HepG2 (cell line): ENCODE data around the gene FOXR1. TPM values are rescaled to one million over a fixed set of nuclear protein-coding genes. Genes with fewer than 3 reads are reported as not detected.
A peak's percentile ranks its signal among the peaks of the same experiment; 100 is the strongest.

Experiments used
- BCL3 ChIP-seq: sonication (generic); formaldehyde crosslinking; IDR thresholded peaks from 2 replicates; pipeline ENCODE4 v1.5.1; 2020; ENCODE audit warnings: mild to moderate bottlenecking, missing genetic modification reagents, moderate library complexity
- NONO ChIP-seq, 2 experiments: fragments of 450-650 bp in 1 of 2; sonication (generic) in 1 of 2; formaldehyde crosslinking in 1 of 2; IDR thresholded peaks in 1 of 2; conservative IDR thresholded peaks in 1 of 2; 2 replicates each; pipeline versions ENCODE4 v1.6.1 to v1.8.0; 2017 to 2022; ENCODE audit warnings: mild to moderate bottlenecking in 1 of 2, missing genetic modification reagents in 1 of 2, moderate library complexity in 1 of 2
- PHF20 ChIP-seq: sonication (generic); formaldehyde crosslinking; IDR thresholded peaks from 2 replicates; pipeline ENCODE4 v1.5.0; 2020; ENCODE audit warnings: mild to moderate bottlenecking, missing genetic modification reagents
- RBFOX2 ChIP-seq: fragments of 200-400 bp; formaldehyde crosslinking; IDR thresholded peaks from 2 replicates; pipeline ENCODE4 v1.6.1; 2017; ENCODE audit warnings: low read depth, mild to moderate bottlenecking, low read length
- STAG1 ChIP-seq: sonication (generic); formaldehyde crosslinking; IDR thresholded peaks from 2 replicates; pipeline ENCODE4 v1.4.0; 2020; ENCODE audit warnings: missing genetic modification reagents
- ZNF770 ChIP-seq: sonication (generic); formaldehyde crosslinking; IDR thresholded peaks from 2 replicates; pipeline ENCODE4 v1.5.0; 2020; ENCODE audit warnings: mild to moderate bottlenecking, missing genetic modification reagents
- ZNF780A ChIP-seq: sonication (generic); formaldehyde crosslinking; IDR thresholded peaks from 2 replicates; pipeline ENCODE4 v1.8.0; 2022; ENCODE audit warnings: mild to moderate bottlenecking, missing genetic modification reagents, moderate library complexity
- polyA plus RNA-seq, 8 experiments: library from polyadenylated mRNA; depleted of rRNA in 3 of 8; stranded (reverse) in 7 of 8; unstranded in 1 of 8; fragments of >200 nt; fragmentation: Illumina TruSeq in 4 of 8; extraction: Trizol in 4 of 8; gene quantifications; 2 replicates each; pipeline versions ENCODE4 v1.2.1 to v1.2.3, GENCODE V29; 2011 to 2016; ENCODE audit warnings: low read depth in 4 of 8, missing spikeins in 1 of 8, mixed read lengths in 1 of 8; ENCODE audit not compliant: insufficient read depth in 1 of 8
- total RNA-seq, 5 experiments: library from RNA; depleted of rRNA; stranded (reverse); fragments of >200 nt; fragmentation: Illumina TruSeq; extraction: Trizol; gene quantifications; 2 replicates each; pipeline ENCODE4 v1.2.3, GENCODE V29; 2016; ENCODE audit warnings: low read depth in 1 of 5
- TF ChIP-seq, protein P1 (sequence below): sonication (generic); formaldehyde crosslinking; IDR thresholded peaks from 2 replicates; pipeline ENCODE4 v1.5.0; 2020; ENCODE audit warnings: mild to moderate bottlenecking, missing genetic modification reagents, borderline replicate concordance
- TF ChIP-seq, protein P2 (sequence below): sonication (generic); formaldehyde crosslinking; IDR thresholded peaks from 2 replicates; pipeline ENCODE4 v1.5.1; 2020; ENCODE audit warnings: missing genetic modification reagents, mild to moderate bottlenecking, borderline replicate concordance
- TF ChIP-seq, protein P3 (sequence below): IDR thresholded peaks from 2 replicates; pipeline ENCODE4 v1.6.1; 2012; ENCODE audit warnings: inconsistent platforms
- TF ChIP-seq, protein P4 (sequence below): sonication (generic); formaldehyde crosslinking; IDR thresholded peaks from 2 replicates; pipeline ENCODE4 v1.4.0; 2020; ENCODE audit warnings: low read depth, mild to moderate bottlenecking, missing genetic modification reagents
- TF ChIP-seq, protein P5 (sequence below): sonication (generic); formaldehyde crosslinking; IDR thresholded peaks from 2 replicates; pipeline ENCODE4 v1.5.0; 2020; ENCODE audit warnings: mild to moderate bottlenecking, missing genetic modification reagents

Gene FOXR1
- total and polyA plus RNA-seq, 2 of the 13 experiments (the other 11 are each of a cell fraction or from before 2014, with no cell fraction given), result not detected

DNA sequence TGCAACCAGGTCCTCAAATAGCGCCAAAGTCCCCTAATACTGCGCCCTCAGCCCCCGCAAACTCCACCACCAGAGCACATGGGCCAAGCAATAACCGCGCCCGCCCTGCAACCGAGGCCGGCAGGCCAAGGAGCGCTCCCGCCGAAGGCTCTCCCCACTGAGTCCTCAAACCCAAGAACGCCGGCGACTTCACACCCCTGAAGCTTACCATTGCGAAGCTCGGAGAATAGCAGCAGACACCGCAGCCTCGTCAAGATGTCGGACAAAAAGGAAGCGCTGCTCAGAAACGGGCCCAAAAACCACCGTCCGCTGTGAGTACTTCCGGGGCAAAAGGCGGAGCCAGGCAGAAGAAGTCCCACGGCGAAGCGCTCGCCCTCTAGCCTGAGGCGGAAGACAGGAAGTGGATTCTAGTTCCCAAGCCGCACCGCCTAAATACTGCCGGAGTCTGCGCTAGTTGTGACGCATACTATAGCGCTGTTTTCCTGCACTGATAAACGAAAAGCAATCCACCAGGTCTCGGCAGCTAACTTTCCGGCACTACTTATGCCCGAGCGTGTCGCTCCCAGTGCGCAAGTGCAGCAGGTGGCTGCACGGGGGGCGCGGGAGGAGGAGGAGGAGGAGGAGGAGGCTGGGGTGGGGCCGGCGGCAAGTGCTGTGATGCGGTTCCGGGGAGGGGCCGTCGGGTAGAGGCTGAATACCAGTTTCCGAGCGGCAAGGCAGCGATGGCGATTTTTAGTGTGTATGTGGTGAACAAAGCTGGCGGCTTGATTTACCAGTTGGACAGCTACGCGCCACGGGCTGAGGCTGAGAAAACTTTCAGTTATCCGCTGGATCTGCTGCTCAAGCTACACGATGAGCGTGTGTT, 46.7 kb downstream of the FOXR1 start, which contains the start of the genes RPS25 and TRAPPC4 (continued):
- TF ChIP-seq, protein P1, sequence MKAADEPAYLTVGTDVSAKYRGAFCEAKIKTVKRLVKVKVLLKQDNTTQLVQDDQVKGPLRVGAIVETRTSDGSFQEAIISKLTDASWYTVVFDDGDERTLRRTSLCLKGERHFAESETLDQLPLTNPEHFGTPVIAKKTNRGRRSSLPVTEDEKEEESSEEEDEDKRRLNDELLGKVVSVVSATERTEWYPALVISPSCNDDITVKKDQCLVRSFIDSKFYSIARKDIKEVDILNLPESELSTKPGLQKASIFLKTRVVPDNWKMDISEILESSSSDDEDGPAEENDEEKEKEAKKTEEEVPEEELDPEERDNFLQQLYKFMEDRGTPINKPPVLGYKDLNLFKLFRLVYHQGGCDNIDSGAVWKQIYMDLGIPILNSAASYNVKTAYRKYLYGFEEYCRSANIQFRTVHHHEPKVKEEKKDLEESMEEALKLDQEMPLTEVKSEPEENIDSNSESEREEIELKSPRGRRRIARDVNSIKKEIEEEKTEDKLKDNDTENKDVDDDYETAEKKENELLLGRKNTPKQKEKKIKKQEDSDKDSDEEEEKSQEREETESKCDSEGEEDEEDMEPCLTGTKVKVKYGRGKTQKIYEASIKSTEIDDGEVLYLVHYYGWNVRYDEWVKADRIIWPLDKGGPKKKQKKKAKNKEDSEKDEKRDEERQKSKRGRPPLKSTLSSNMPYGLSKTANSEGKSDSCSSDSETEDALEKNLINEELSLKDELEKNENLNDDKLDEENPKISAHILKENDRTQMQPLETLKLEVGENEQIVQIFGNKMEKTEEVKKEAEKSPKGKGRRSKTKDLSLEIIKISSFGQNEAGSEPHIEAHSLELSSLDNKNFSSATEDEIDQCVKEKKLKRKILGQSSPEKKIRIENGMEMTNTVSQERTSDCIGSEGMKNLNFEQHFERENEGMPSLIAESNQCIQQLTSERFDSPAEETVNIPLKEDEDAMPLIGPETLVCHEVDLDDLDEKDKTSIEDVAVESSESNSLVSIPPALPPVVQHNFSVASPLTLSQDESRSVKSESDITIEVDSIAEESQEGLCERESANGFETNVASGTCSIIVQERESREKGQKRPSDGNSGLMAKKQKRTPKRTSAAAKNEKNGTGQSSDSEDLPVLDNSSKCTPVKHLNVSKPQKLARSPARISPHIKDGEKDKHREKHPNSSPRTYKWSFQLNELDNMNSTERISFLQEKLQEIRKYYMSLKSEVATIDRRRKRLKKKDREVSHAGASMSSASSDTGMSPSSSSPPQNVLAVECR (CRISPR knock-in tag), result peak; percentile 89
- TF ChIP-seq ZNF770 (CRISPR knock-in tag) (no peak), BCL3 (CRISPR knock-in tag) (peak; percentile 70), PHF20 (peak; percentile 93), NONO (IDR thresholded peaks at IDR 0.05) (no peak), NONO (CRISPR knock-in tag; conservative IDR thresholded peaks at IDR 0.05) (peak; percentile 85; the same call in 1 of the 2 replicates), STAG1 (CRISPR knock-in tag) (0 out of 2 replicates have a peak, but pooled peaks have one; percentile 10), RBFOX2 (peak; percentile 71), ZNF780A (CRISPR knock-in tag) (peak; percentile 52; the same call in 1 of the 2 replicates)
- TF ChIP-seq, protein P2, sequence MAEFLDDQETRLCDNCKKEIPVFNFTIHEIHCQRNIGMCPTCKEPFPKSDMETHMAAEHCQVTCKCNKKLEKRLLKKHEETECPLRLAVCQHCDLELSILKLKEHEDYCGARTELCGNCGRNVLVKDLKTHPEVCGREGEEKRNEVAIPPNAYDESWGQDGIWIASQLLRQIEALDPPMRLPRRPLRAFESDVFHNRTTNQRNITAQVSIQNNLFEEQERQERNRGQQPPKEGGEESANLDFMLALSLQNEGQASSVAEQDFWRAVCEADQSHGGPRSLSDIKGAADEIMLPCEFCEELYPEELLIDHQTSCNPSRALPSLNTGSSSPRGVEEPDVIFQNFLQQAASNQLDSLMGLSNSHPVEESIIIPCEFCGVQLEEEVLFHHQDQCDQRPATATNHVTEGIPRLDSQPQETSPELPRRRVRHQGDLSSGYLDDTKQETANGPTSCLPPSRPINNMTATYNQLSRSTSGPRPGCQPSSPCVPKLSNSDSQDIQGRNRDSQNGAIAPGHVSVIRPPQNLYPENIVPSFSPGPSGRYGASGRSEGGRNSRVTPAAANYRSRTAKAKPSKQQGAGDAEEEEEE, result peak; percentile 33; the same call in 1 of the 2 replicates
- TF ChIP-seq, protein P3, sequence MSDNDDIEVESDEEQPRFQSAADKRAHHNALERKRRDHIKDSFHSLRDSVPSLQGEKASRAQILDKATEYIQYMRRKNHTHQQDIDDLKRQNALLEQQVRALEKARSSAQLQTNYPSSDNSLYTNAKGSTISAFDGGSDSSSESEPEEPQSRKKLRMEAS, result peak; percentile 79
- TF ChIP-seq, protein P4, sequence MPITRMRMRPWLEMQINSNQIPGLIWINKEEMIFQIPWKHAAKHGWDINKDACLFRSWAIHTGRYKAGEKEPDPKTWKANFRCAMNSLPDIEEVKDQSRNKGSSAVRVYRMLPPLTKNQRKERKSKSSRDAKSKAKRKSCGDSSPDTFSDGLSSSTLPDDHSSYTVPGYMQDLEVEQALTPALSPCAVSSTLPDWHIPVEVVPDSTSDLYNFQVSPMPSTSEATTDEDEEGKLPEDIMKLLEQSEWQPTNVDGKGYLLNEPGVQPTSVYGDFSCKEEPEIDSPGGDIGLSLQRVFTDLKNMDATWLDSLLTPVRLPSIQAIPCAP (CRISPR knock-in tag), result no peak
- TF ChIP-seq, protein P5, sequence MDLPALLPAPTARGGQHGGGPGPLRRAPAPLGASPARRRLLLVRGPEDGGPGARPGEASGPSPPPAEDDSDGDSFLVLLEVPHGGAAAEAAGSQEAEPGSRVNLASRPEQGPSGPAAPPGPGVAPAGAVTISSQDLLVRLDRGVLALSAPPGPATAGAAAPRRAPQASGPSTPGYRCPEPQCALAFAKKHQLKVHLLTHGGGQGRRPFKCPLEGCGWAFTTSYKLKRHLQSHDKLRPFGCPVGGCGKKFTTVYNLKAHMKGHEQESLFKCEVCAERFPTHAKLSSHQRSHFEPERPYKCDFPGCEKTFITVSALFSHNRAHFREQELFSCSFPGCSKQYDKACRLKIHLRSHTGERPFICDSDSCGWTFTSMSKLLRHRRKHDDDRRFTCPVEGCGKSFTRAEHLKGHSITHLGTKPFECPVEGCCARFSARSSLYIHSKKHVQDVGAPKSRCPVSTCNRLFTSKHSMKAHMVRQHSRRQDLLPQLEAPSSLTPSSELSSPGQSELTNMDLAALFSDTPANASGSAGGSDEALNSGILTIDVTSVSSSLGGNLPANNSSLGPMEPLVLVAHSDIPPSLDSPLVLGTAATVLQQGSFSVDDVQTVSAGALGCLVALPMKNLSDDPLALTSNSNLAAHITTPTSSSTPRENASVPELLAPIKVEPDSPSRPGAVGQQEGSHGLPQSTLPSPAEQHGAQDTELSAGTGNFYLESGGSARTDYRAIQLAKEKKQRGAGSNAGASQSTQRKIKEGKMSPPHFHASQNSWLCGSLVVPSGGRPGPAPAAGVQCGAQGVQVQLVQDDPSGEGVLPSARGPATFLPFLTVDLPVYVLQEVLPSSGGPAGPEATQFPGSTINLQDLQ (CRISPR knock-in tag), result 0 out of 2 replicates have a peak, but pooled peaks have one; percentile 8
